VCaP (cell line): ENCODE data around the gene TMPRSS2.
"Not testable (repeated sequence)": the region's sequence is repeated elsewhere in the genome, so short reads cannot be mapped to it uniquely, and the experiment has no call there.

Experiments used
- H3K27ac ChIP-seq: fragments of 450-650 bp; 2 replicates; pipeline ENCODE4 v1.5.1; 2017
- CTCF ChIP-seq: fragments of 450-650 bp; conservative IDR thresholded peaks from 2 replicates; pipeline ENCODE4 v1.5.1; 2017; ENCODE audit warnings: mild to moderate bottlenecking, moderate library complexity

TMPRSS2 gene

GRCh38 chr21:41422546-41423304 is 85.2 kb downstream of the TMPRSS2 start:
- no peak overlapping the region for H3K27ac ChIP-seq
- no peak for TF ChIP-seq CTCF

DNA sequence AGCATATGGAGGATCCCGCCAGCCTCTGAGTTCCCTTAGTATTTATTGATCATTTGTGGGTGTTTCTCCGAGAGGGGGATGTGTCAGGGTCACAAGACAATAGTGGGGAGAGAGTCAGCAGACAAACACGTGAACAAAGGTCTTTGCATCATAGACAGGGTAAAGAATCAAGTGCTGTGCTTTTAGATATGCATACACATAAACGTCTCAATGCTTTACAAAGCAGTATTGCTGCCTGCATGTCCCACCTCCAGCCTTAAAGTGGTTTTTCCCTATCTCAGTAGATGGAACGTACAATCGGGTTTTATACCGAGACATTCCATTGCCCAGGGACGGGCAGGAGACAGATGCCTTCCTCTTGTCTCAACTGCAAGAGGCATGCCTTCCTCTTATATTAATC is 87.0 kb downstream of the TMPRSS2 start:
- H3K27ac ChIP-seq, result peak overlapping the region; percentile 92

GRCh38 chr21:41419921-41420862 is 87.8 kb downstream of the TMPRSS2 start:
- H3K27ac ChIP-seq, result peak overlapping the region; percentile 92

DNA sequence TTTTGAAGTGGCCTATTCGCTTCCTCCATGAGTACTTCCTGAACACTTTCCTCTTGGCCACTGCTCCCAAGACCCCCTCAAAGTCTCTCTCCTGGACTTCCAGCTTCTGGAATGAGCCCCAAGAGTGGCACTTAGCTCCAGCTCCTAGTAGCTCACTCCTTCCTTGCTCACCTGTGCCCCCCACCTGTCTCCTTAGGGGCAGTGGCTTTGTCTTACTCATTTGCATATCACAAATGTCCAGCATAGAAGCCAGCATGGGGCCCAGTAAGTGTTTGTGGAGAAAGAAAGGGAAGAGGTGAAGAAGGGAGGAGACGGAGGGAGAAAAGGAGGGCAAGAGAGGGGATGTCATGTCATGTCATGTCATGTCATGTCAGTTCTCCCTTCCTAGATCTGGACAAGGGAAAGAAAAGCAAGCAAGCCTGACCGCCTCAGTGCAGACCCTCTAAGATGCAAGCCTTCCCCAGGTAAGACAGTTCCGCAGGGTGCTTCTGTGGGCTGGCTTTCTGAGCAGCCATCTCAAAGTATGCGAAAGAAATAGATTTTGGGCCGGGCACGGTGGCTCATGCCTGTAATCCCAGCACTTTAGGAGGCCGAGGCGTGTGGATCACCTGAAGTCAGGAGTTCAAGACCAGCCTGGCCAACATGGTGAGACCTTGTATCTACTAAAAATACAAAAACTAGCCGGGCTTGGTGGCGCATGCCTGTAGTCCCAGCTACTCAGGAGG is 88.8 kb downstream of the TMPRSS2 start:
- peak overlapping the region; percentile 92 for H3K27ac ChIP-seq
- no peak for TF ChIP-seq CTCF

More at GRCh38 chr21:41419921-41420862, 87.8 kb downstream of the TMPRSS2 start:
- 0 out of 2 replicates have a peak, but pooled peaks have one; percentile 10 for TF ChIP-seq CTCF

- H3K27ac ChIP-seq, result no peak overlapping the region
- TF ChIP-seq CTCF, result no peak
Measured at GRCh38 chr21:41418393-41418792, 89.6 kb downstream of the TMPRSS2 start.

- not testable (repeated sequence) for H3K27ac ChIP-seq
Measured at GRCh38 chr21:41417505-41417904, 90.5 kb downstream of the TMPRSS2 start.
